ENCODE results near the gene HAGHL.

GRCh38 chr16:694187-694862, 32.6 kb upstream of the HAGHL start:
- TF ChIP-seq GATA2 (IDR thresholded peaks at IDR 0.05; ENCODE audit: low read depth, low read length) (no peak), GATA3 (IDR thresholded peaks at IDR 0.05; ENCODE audit: low read depth, low read length) (no peak)
